Activated naive CD8-positive, alpha-beta T cell (primary cell): ENCODE data around the gene SOX18.

Experiments
- H3K27ac Mint-ChIP-seq: one replicate; pipeline ENCODE4 v1.8.0; 2021; ENCODE audit warnings: mixed read lengths
- H3K27me3 Mint-ChIP-seq: one replicate; pipeline ENCODE4 v1.8.0; 2021; ENCODE audit warnings: mixed read lengths
- H3K36me3 Mint-ChIP-seq: one replicate; pipeline ENCODE4 v1.8.0; 2021; ENCODE audit warnings: mixed read lengths
- H3K4me1 Mint-ChIP-seq: one replicate; pipeline ENCODE4 v1.8.0; 2021; ENCODE audit warnings: low read depth, mixed read lengths
- H3K4me3 Mint-ChIP-seq: one replicate; pipeline ENCODE4 v1.8.0; 2021; ENCODE audit warnings: mild to moderate bottlenecking, mixed read lengths
- H3K9me3 Mint-ChIP-seq: one replicate; pipeline ENCODE4 v1.8.0; 2021; ENCODE audit warnings: low read depth, mixed read lengths

The SOX18 gene

GRCh38 chr20:64055396-64055892 is 6.0 kb upstream of the SOX18 start:
- H3K27me3 Mint-ChIP-seq = peaks cover 6% of the 10 kb centered on the region
- H3K36me3 Mint-ChIP-seq = no peaks in the 10 kb centered on the region
- H3K4me3 Mint-ChIP-seq = no peak overlapping the region
- no peak overlapping the region for H3K27ac Mint-ChIP-seq
- H3K4me1 Mint-ChIP-seq = peaks cover 9% of the 10 kb centered on the region
- no peaks in the 10 kb centered on the region for H3K9me3 Mint-ChIP-seq

GRCh38 chr20:64053841-64054661 is 4.6 kb upstream of the SOX18 start:
- H3K27me3 Mint-ChIP-seq = peaks cover 6% of the 10 kb centered on the region
- H3K9me3 Mint-ChIP-seq = no peaks in the 10 kb centered on the region
- H3K27ac Mint-ChIP-seq = no peak overlapping the region
- peaks cover 9% of the 10 kb centered on the region for H3K4me1 Mint-ChIP-seq
- H3K36me3 Mint-ChIP-seq = no peaks in the 10 kb centered on the region
- H3K4me3 Mint-ChIP-seq = no peak overlapping the region

GRCh38 chr20:64052987-64053840 is 3.8 kb upstream of the SOX18 start:
- H3K4me3 Mint-ChIP-seq = no peak overlapping the region
- no peaks in the 10 kb centered on the region for H3K9me3 Mint-ChIP-seq
- peaks cover 6% of the 10 kb centered on the region for H3K27me3 Mint-ChIP-seq

GRCh38 chr20:64052326-64052722 is 2.9 kb upstream of the SOX18 start:
- Mint-ChIP-seq H3K4me1 (peaks cover 5% of the 10 kb centered on the region), H3K36me3 (no peaks in the 10 kb centered on the region), H3K4me3 (no peak overlapping the region), H3K9me3 (no peaks in the 10 kb centered on the region), H3K27ac (no peak overlapping the region), H3K27me3 (peaks cover 6% of the 10 kb centered on the region)

More at GRCh38 chr20:64052987-64053840, 3.8 kb upstream of the SOX18 start:
- Mint-ChIP-seq H3K27ac (no peak overlapping the region), H3K36me3 (no peaks in the 10 kb centered on the region), H3K4me1 (peaks cover 8% of the 10 kb centered on the region)

- Mint-ChIP-seq H3K4me3 (no peak overlapping the region), H3K27ac (no peak overlapping the region), H3K4me1 (peaks cover 1% of the 10 kb centered on the region), H3K36me3 (no peaks in the 10 kb centered on the region), H3K9me3 (no peaks in the 10 kb centered on the region), H3K27me3 (peaks cover 6% of the 10 kb centered on the region)
These were observed 2.3 kb upstream of the SOX18 start for GRCh38 chr20:64051561-64052325.

- Mint-ChIP-seq H3K36me3 (no peaks in the 10 kb centered on the region), H3K27me3 (peaks cover 10% of the 10 kb centered on the region), H3K27ac (no peak overlapping the region), H3K4me3 (no peak overlapping the region), H3K9me3 (no peaks in the 10 kb centered on the region), H3K4me1 (peaks cover 6% of the 10 kb centered on the region)
These were observed 1.6 kb upstream of the SOX18 start for GRCh38 chr20:64051033-64051452.

GRCh38 chr20:64050261-64051032 is 1.0 kb upstream of the SOX18 start:
- no peaks in the 10 kb centered on the region for H3K36me3 Mint-ChIP-seq
- no peaks in the 10 kb centered on the region for H3K9me3 Mint-ChIP-seq
- peaks cover 9% of the 10 kb centered on the region for H3K4me1 Mint-ChIP-seq
- H3K27me3 Mint-ChIP-seq = peaks cover 12% of the 10 kb centered on the region
- H3K4me3 Mint-ChIP-seq = peak overlapping the region; percentile 42
- no peak overlapping the region for H3K27ac Mint-ChIP-seq

- H3K36me3 Mint-ChIP-seq = no peaks in the 10 kb centered on the region
- H3K27me3 Mint-ChIP-seq = peaks cover 12% of the 10 kb centered on the region
- H3K4me3 Mint-ChIP-seq = no peak overlapping the region
- peaks cover 9% of the 10 kb centered on the region for H3K4me1 Mint-ChIP-seq
- H3K27ac Mint-ChIP-seq = no peak overlapping the region
- H3K9me3 Mint-ChIP-seq = no peaks in the 10 kb centered on the region
These were observed 430 bp upstream of the SOX18 start for GRCh38 chr20:64049878-64050260.

GRCh38 chr20:64048402-64049044 is 916 bp downstream of the SOX18 start:
- H3K4me3 Mint-ChIP-seq = no peak overlapping the region
- no peaks in the 10 kb centered on the region for H3K9me3 Mint-ChIP-seq
- H3K4me1 Mint-ChIP-seq = peaks cover 19% of the 10 kb centered on the region
- H3K27ac Mint-ChIP-seq = no peak overlapping the region
- H3K36me3 Mint-ChIP-seq = no peaks in the 10 kb centered on the region
- H3K27me3 Mint-ChIP-seq = peaks cover 9% of the 10 kb centered on the region

GRCh38 chr20:64047968-64048401 is 1.5 kb downstream of the SOX18 start:
- H3K36me3 Mint-ChIP-seq = no peaks in the 10 kb centered on the region
- no peak overlapping the region for H3K27ac Mint-ChIP-seq
- H3K4me3 Mint-ChIP-seq = no peak overlapping the region
- H3K4me1 Mint-ChIP-seq = peaks cover 20% of the 10 kb centered on the region
- H3K9me3 Mint-ChIP-seq = no peaks in the 10 kb centered on the region
- peaks cover 8% of the 10 kb centered on the region for H3K27me3 Mint-ChIP-seq

- Mint-ChIP-seq H3K27ac (no peak overlapping the region), H3K9me3 (no peaks in the 10 kb centered on the region), H3K4me3 (no peak overlapping the region), H3K36me3 (no peaks in the 10 kb centered on the region), H3K27me3 (peaks cover 8% of the 10 kb centered on the region), H3K4me1 (peaks cover 20% of the 10 kb centered on the region)
These were observed 2.4 kb downstream of the SOX18 start for GRCh38 chr20:64047046-64047389.

- Mint-ChIP-seq H3K27ac (no peak overlapping the region), H3K27me3 (peaks cover 6% of the 10 kb centered on the region), H3K4me1 (peaks cover 28% of the 10 kb centered on the region), H3K4me3 (no peak overlapping the region), H3K9me3 (no peaks in the 10 kb centered on the region), H3K36me3 (no peaks in the 10 kb centered on the region)
These were observed 4.0 kb downstream of the SOX18 start for GRCh38 chr20:64045346-64046011.

GRCh38 chr20:64044484-64045247 is 4.8 kb downstream of the SOX18 start:
- peak overlapping the region; percentile 50 for H3K27ac Mint-ChIP-seq
- peak overlapping the region; percentile 17 for H3K4me3 Mint-ChIP-seq
- H3K27me3 Mint-ChIP-seq = peaks cover 6% of the 10 kb centered on the region
- H3K4me1 Mint-ChIP-seq = peaks cover 34% of the 10 kb centered on the region
- H3K36me3 Mint-ChIP-seq = no peaks in the 10 kb centered on the region
- H3K9me3 Mint-ChIP-seq = no peaks in the 10 kb centered on the region
